Right ventricle myocardium superior (tissue), 1 donor: ENCODE results near the gene PITPNM3. TPM values are rescaled to one million over a fixed set of nuclear protein-coding genes. Genes with fewer than 3 reads are reported as not detected.

Experiments
- ATAC-seq: fragments of 200-7000 bp; cut with Tn5 transposase; one replicate; pipeline ENCODE4 v1.9.1; 2020; ENCODE audit warnings: mild to moderate bottlenecking; ENCODE audit not compliant: poor library complexity
- DNase-seq: peaks from one replicate; pipeline ENCODE4 v3.0.0-alpha.2; 2020
- intact Hi-C: fragments of 100-400 bp; cut with DNase I; formaldehyde crosslinking; loops from one replicate; pipeline ENCODE4 v1.11.2; 2022
- total RNA-seq: library from RNA; stranded (reverse); fragmentation: NEBNext Ultra II Directional; extraction: Animal tissue kit (Norgen Biotek cat#: 25700); gene quantifications from one replicate; pipeline ENCODE4 v1.2.1, GENCODE V29; 2021
- donor health status: DM: no; HTN: yes; CAD: no; lungs with severe emphysema.

PITPNM3 gene
- total RNA-seq, 1 donor from 2014 or later, result 0.27 TPM

DNA sequence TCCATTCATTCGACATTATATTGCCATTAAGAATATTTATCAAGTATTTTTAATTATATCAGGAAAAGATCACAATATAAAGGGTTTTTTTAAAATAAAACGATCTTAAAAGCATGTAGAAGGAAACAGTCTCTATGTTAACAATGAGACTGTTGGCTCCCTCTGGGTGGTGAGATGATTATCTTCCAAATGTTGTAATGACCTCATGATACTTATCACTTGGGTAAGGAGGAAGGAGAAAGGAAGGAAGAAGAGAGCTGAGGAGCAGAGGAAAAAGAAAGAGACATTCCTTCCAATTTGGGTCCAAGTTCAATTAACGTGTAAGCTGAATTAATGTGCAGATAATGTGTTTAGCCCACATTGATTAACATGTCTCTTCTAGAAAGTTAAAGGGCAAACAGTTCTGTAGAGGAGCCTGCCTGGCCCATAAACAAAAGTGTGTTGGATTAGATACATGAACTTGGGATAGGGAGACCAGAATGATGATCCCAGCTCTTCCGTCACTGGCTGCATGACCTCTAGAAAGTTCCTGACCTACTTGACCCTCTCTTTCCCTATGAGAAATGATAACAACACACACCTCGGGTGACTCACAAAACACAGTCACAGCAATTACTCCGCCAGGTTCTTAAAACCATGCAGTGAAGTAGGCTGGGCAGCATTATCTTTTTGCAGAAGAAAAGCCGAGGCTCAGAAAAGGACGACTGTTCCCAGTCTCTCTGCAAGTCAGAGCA, 80.1 kb downstream of the PITPNM3 start:
- DNase-seq, result no peak

DNA sequence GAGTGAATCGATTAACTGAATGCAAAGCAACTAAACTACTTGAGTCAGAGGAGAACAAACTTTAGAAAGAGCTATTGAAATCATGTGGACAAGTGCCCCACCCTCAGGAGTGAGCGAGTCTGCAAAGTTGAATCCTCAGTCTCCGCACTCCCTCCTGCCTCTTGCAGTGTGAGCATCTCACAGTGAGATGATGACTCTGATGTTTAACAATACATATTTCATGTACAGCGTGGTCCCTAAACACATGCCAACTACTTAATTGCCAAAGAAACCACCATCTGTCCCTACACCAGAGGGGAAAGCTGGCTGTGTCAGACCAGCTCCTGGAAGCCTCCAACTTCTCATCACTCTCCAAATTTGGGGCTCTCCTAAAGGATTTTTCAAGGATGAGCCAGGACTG, 80.9 kb downstream of the PITPNM3 start:
- DNase-seq (no peak), ATAC-seq (no peak)
- intact Hi-C loops, result loop anchor here (10.0 kb wide), 1 partner anchor 79 kb away; the partner anchor contains the start of gene PITPNM3

More for the DNA sequence above, 80.1 kb downstream of the PITPNM3 start:
- ATAC-seq, result no peak
- intact Hi-C loops, result loop anchor here (10.0 kb wide), 1 partner anchor 79 kb away; the partner anchor contains the start of gene PITPNM3

DNA sequence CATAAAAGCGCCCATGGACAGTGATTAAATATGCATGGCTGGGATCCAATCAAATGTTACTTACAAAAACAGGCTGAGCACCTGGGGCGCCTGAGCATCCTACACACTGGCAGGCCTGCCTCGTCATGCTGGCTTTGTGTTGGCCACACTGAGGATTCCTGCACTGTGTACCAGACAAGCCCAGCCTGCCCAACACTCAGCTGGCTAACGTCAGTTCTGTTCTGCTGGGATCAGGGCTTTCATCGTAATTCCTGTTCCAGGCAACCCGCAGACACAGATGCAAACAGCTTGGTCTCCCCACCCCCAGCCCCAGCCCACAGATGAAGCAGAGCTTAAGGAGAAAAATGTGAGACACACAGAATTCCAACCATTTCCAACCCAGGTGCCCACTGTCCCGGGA, 81.4 kb downstream of the PITPNM3 start:
- intact Hi-C loops, result loop anchor here (10.0 kb wide), 1 partner anchor 80 kb away; the partner anchor contains the start of gene PITPNM3
- ATAC-seq, result no peak
- DNase-seq, result no peak

DNA sequence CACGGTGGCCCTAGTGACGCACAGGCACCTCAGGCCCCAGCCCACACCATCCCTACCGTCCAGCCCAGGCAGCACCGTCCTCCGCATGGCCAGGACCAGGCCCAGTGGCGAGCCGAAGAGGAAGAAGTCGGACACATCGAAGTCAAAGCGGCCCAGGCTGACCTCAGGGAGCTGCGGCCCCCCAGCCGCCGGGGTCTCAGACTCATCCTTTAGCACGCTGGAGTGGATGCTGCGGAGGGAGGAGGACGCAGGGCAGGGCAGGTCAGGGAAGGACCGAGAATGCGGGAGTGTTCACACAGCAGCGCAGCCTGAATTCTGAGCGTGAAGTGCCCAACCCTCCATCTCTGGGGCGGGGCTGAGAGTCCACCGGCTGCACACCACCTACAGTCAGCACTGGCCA, 82.0 kb downstream of the PITPNM3 start:
- intact Hi-C loops, result loop anchor here (10.0 kb wide), 1 partner anchor 80 kb away; the partner anchor contains the start of gene PITPNM3
- ATAC-seq (no peak), DNase-seq (no peak)

DNA sequence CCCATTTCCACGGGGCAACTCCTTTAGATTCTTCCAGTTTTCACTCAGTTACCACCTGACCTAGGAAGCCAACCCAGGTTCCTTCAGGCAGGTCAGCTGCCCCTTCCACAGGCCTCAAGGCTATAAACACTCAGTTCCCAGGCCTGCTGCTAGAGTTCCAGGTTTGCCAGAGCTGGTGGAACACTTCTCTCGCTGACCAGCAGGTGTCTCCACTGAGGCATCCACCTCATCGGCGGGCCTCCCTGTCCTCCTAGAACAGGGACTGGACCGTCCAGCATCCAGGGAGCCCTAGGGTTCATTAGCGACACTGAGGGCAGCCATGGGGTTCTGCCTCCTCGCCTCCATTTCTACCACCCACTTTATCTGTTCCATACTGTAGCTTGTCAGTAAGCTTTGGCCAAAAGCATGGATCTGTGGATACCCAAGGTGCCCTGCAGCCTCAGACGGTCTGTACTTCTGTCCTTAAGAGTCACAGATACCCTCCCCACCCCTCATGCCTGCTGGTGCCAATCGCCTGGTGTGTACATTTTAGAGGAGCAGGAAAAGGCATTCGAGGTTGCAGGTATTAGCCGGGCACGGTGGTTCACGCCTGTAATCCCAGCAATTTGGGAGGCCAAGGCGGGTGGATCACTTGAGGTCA, 83.1 kb downstream of the PITPNM3 start:
- intact Hi-C loops, result loop anchor here (10.0 kb wide), 1 partner anchor 82 kb away; the partner anchor contains the start of gene PITPNM3
- DNase-seq, result peak; percentile 82
- peak; percentile 81 for ATAC-seq

DNA sequence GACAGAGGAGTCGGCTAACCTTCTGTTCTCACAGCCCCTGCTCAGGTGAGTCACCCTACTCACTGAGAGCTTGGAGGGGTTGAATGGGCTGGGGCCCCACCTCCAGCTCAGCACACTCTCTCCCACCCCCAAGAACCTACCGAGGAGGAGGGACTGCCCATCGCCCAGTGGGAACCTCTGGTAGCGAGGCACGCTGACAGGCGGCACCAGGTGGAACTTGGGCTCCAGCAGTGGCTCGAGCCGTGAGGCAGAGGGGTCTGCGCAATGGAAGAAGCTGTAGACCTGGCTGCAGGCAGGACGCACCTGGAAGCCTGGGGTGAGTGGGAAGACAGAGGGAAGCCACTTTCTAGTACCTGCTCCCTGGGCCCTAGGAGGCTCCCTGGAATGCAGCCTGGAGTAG, 83.8 kb downstream of the PITPNM3 start:
- no peak for ATAC-seq
- intact Hi-C loops, result loop anchor here (10.0 kb wide), 1 partner anchor 82 kb away; the partner anchor contains the start of gene PITPNM3
- DNase-seq, result no peak

DNA sequence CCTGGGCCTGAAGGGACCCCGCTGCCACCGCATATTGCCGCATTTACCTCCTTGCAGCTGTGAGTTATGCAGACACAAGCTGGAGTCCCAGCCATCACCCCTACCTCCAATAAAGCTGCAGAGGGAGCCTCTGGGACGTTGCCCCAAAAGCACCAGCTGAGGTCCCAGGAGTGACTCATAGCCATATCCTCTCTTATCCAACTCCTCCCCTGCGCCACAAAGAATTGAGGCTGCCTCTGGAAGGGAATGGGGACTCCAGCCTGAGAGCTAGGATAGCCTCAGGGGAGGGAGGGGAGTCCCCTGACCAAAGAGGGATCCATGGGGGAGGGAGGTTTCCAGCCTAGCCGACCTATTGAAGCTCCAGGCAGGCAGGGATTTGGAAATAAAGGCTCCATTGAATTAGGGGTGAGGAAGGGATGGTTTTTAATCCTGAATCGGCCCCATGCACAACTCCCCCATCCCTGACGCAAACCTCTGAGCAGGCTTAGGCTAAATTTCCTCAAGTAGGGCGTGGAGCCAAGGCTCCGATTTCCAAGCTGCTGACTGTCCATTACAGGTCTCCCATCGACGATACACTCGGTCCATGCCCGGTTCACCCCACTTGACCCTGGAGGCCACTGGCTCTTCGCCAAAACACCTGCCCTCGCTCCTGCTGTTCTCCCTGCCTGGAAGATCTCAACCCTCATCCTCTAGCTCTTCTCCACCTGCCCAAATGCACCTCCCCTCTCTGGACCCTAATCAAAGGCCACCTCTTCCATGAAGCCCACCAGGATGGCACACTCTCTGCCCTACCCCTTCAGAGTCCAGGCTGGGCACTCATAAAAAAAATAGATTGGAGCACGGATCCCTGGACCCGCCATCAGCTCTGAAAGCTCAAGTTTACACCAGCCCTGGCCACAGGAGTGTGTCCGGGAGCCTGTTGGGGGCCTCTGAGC, 84.6 kb downstream of the PITPNM3 start:
- DNase-seq (no peak), ATAC-seq (no peak)
- intact Hi-C loops, result loop anchor here (10.0 kb wide), 1 partner anchor 83 kb away; the partner anchor contains the start of gene PITPNM3

DNA sequence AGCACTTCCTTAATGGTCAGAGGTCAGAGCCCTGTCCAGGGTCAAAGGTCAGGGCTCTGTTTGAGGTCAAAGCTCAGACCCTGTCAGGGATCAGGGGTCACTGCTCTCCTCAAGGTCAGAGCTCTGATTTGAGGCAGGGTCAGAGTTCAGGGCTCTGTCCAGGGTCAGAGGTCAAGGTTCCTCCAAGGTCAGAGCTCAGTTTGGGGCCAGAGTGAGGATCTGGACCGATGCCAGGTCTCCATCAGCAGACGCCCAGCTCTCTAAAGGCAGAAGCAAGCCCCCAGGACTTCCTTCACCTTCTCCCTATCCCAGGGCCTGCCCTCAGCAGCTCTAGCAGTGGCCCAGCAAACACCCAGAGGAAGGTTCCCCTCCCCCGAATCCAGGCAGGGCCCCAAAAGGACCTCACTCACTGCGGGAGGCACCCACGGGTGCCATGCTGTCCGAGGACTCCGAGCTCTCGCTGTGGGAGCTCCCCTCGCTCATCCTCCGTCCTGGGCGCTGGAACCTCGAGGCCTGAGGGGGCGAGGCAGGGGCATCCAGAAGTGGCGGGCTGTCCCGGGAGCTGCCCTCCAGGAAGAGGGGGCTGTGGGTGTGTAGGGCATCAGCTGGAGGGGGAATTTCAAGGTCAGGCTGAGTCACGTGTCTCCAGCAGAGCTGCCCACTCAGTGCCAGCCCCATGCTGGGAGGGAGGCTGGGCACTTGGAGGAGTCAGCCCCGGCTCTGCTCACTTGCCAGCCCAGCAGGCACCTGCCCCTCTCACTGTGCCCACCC, 85.4 kb downstream of the PITPNM3 start:
- no peak for ATAC-seq
- intact Hi-C loops, result loop anchor here (10.0 kb wide), 1 partner anchor 84 kb away; the partner anchor contains the start of gene PITPNM3
- no peak for DNase-seq

DNA sequence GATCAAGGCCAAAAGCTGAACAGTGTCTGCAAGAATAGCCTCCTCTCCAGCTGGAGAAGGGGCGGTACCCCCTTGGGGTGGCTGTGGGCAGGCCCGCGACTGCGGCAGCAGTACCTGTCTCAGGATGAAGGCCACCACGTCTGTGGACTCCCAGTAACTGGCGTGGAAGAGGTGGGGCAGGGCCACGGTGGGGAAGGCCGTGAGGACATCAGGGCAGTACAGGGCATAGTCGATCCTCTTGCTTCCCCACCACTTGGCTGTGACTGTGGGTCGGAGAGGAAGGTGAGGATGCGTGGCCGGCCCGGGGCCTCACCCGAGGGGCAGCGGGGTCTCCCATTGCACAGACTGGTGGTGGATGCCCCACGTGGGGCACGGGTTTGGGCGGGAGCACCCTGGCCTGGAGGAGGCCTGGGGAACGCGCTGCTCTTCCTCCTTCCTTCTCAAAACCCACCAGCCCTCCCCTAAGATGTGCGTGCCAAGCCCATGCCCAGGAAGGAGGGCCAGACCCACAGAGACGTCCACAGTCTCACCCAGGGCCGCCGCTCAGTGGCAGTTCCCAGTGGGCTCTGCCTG, 86.1 kb downstream of the PITPNM3 start:
- ATAC-seq, result no peak
- intact Hi-C loops, result loop anchor here (10.0 kb wide), 1 partner anchor 85 kb away; the partner anchor contains the start of gene PITPNM3
- DNase-seq, result no peak

DNA sequence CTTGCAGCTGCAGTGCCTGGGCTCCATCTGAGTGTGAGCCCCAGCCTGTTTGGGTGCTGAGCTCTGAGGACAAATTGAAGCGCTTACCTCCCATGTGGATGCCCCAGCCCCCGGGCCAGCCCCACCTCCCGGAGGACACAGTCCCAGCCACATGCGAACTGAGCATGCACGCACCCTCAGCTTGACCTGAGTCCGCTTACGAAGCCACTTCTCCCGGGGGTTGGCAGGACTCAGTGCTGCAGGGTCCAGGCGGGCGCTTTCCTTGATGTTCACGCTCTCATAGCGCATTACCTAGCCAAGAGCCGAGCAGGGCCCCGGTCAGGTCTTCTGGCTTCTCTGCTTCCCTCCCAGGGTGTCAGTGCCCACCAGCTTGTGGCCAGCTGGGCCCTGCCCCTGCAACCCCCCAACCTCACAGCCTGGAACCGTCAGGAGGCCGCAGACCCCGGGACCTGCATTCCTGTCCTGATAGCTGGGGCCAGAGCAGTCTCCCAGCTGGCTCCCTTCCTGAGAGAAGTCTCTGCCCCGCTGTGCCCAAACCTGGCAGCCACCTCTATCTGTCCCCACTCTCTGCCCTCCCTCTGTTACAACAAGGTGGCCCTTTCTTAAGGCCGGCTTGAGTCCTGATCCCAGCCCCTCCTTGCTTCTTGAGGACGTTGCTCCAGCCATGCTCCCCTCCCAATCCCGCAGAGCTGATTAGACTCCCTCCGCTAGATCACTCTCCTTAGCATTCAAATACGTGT, 88.1 kb downstream of the PITPNM3 start:
- ATAC-seq, result no peak
- intact Hi-C loops, result no loop called here
- DNase-seq, result no peak

DNA sequence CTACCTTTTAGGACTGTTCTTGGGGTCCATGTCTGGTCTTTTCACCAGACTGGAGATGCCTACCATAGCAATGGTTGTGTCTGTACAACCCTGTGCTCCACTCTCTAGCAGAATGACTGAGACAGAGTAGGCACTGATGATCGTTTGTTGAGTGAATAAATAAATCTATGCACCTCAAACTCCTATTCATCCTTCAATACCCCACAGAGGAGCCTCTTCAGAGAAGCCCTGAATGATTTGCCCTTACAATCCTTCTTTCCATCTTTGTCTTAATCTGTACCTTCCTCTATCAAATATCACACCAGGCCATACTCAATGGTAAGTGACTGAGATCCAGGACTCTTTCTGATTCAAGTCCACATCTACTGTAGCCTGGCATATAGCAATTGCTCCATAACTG, 88.8 kb downstream of the PITPNM3 start:
- no peak for DNase-seq
- intact Hi-C loops, result no loop called here
- no peak for ATAC-seq

DNA sequence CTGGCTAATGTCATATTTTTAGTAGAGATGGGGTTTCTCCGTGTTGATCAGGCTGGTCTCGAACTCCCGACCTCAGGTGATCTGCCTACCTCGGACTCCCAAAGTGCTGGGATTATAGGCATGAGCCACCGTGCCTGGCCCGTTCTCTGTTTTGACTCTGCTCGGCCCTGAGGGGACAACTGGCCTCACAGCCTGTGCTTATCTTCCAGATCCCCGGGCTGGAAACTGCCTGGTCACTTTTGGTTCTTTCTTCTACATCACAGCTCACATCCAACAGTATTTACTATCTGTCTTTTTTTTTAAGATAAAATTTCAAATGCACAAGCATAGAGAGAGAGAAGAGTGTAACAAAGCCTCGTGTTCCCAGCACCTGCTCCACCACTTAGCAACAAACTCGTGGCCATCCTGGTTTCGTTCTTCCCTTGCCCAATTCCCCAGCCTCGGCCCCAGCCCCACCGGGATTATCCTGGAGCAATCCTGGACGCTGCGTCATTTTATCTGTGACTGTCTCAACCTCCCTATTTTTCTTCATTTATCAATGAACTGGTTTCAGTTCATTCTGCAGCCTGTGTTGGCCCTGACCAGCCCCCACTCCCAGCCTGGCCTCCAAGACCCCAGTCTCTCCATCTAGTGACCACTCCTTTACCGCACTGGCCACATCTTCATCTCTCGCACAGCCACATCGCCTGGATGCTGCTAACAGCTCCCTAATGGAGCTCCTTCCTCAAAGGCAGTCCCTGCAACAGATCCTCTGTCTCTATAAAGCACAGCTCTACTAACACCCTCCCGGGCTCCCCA, 91.0 kb downstream of the PITPNM3 start:
- DNase-seq (no peak), ATAC-seq (no peak)
- intact Hi-C loops, result no loop called here

DNA sequence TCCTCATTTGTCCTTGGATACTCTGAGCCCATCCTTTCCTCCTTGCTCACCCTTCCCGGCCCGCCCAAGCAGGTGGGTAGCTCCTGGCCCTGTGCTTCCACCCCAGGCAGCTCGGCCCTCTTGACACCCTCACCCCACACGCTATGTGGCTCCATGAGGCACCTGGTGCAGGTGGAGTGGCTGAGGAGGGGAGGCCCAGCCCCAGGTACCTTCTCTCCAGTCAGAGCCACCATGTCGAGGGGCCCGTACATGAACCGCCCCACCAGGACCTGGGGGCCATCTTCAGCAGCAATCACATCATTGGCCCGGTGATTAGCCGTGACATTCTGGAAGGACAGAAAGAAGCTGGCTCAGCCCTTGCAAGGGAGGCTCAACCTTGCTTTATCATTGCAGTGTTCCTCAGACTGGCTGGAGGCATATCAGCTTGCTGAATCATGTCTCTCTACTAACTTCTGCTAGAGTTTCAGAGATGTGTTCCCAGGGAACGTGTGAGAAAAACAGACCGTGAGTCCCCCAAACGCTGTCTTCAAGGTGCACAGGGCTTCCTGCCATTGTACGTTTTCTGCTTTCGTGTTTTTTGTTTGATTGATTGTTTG, 91.8 kb downstream of the PITPNM3 start:
- DNase-seq (peak; percentile 37), ATAC-seq (no peak)
- intact Hi-C loops, result no loop called here

DNA sequence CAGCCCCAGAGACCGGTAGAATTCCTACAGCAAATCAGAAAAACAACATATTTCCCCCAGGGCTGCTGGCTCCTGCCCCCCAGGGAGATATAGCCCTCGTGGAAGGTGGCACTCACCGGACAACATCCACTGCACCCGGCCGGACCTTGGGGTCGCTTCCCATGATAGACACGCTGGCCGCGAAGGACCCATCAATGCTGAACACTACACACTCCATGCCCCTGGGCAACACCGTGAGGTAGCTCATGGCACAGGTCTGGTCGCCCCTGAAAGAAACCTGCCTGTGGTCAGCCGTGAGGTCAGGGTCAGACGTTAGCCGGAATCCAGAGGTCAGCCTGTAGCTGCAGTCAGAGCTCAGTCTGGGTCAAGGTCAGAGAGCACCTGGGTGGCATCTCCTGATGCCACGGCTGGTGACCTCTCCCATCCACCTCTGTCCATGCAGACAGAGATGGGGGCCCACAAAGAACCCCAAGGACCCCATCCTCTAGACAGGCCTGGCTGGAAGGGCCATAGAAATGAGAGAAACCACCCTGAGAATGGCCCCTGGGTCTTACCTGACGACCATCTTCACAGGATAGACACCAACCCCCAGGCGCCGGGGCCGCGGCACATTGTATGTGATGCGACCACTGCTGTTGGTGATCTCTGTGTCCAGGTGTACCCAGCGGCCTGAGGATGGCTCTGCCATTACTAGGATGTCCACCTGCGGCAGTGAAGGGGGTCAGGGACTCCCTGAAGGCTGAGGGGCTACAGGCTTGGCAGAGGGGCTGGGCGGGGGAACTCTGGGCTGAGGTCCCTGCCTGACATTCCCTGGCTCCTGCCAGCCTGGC, 92.5 kb downstream of the PITPNM3 start:
- intact Hi-C loops, result no loop called here
- DNase-seq (no peak), ATAC-seq (no peak)

DNA sequence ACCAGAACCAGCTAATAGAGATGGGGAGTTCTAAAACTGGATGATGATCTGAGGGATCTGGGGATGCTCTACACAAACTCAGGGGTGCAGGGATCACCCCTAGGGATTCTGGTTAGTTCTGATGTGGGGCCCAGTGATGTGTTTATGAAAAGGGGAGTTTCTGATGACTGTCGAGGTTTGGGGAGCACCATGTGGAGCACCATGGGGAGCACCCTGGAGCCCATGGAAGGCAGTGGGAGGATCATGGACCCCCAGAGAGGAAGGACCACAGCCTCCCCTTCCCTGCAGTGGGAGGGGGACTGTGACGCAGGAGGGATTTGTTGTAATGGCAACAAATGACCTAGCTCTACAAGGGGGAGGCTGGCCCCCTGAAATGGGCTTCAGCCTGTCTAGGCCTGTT, 93.7 kb downstream of the PITPNM3 start:
- DNase-seq, result no peak
- no peak for ATAC-seq
- intact Hi-C loops, result no loop called here
